ENCODE results near the gene SLC35E2B. TPM values are rescaled to one million over a fixed set of nuclear protein-coding genes. Genes with fewer than 3 reads are reported as not detected.

Gene SLC35E2B
- total and polyA plus RNA-seq, 2 of the 13 experiments (the other 11 are each of a cell fraction or from before 2014, with no cell fraction given), result 14.1 to 19.7 TPM

DNA sequence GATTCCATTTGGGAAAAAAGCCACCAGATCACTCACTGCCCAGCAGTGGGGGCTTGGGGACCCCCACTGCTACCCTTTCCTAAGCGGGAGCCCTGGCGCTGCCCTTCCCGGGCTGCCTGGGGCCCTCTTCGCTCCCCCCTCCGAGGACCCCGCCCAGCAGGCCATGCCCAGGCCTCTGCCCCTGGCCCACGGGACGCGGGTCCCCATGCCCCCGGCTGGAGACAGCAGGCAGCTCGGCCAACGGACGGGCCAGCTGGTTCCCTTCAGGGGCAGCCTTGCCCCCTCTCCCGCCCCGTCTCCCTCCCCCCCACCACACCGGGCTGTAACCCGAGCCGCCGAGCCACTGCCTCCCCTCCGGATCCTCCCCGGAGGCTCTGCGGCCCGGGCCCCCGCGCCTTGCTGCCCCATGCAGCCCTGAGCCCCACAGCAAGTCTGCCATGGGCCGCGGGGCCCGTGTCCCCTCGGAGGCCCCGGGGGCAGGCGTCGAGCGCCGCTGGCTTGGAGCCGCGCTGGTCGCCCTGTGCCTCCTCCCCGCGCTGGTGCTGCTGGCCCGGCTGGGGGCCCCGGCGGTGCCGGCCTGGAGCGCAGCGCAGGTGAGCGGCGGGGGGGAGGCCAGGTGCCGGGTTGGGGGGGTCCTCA is 60.7 kb downstream of the SLC35E2B start, which contains the start of gene MMP23B (continued):
- TF ChIP-seq GPBP1L1 (CRISPR knock-in tag; IDR thresholded peaks at IDR 0.05) (no peak), ZNF180 (CRISPR knock-in tag; IDR thresholded peaks at IDR 0.05; ENCODE audit: borderline replicate concordance, low read depth) (no peak), SRY (CRISPR knock-in tag; IDR thresholded peaks at IDR 0.05) (no peak), PHF8 (CRISPR knock-in tag; IDR thresholded peaks at IDR 0.05) (peak; percentile 33; the same call in 1 of the 2 replicates), ZNF777 (CRISPR knock-in tag; IDR thresholded peaks at IDR 0.05) (0 out of 2 replicates have a peak, but pooled peaks have one; percentile 29), PATZ1 (CRISPR knock-in tag; IDR thresholded peaks at IDR 0.05) (peak; percentile 46; the same call in 1 of the 2 replicates), TBX2 (CRISPR knock-in tag; IDR thresholded peaks at IDR 0.05; ENCODE audit: borderline replicate concordance) (no peak)
- TF ChIP-seq, protein P1, sequence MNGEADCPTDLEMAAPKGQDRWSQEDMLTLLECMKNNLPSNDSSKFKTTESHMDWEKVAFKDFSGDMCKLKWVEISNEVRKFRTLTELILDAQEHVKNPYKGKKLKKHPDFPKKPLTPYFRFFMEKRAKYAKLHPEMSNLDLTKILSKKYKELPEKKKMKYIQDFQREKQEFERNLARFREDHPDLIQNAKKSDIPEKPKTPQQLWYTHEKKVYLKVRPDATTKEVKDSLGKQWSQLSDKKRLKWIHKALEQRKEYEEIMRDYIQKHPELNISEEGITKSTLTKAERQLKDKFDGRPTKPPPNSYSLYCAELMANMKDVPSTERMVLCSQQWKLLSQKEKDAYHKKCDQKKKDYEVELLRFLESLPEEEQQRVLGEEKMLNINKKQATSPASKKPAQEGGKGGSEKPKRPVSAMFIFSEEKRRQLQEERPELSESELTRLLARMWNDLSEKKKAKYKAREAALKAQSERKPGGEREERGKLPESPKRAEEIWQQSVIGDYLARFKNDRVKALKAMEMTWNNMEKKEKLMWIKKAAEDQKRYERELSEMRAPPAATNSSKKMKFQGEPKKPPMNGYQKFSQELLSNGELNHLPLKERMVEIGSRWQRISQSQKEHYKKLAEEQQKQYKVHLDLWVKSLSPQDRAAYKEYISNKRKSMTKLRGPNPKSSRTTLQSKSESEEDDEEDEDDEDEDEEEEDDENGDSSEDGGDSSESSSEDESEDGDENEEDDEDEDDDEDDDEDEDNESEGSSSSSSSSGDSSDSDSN (CRISPR knock-in tag; IDR thresholded peaks at IDR 0.05), result peak; percentile 50; the same call in 1 of the 2 replicates
- TF ChIP-seq, protein P2, sequence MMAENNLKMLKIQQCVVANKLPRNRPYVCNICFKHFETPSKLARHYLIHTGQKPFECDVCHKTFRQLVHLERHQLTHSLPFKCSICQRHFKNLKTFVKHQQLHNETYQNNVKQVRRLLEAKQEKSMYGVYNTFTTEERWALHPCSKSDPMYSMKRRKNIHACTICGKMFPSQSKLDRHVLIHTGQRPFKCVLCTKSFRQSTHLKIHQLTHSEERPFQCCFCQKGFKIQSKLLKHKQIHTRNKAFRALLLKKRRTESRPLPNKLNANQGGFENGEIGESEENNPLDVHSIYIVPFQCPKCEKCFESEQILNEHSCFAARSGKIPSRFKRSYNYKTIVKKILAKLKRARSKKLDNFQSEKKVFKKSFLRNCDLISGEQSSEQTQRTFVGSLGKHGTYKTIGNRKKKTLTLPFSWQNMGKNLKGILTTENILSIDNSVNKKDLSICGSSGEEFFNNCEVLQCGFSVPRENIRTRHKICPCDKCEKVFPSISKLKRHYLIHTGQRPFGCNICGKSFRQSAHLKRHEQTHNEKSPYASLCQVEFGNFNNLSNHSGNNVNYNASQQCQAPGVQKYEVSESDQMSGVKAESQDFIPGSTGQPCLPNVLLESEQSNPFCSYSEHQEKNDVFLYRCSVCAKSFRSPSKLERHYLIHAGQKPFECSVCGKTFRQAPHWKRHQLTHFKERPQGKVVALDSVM (CRISPR knock-in tag; IDR thresholded peaks at IDR 0.05), result peak; percentile 92
- TF ChIP-seq, protein P3, sequence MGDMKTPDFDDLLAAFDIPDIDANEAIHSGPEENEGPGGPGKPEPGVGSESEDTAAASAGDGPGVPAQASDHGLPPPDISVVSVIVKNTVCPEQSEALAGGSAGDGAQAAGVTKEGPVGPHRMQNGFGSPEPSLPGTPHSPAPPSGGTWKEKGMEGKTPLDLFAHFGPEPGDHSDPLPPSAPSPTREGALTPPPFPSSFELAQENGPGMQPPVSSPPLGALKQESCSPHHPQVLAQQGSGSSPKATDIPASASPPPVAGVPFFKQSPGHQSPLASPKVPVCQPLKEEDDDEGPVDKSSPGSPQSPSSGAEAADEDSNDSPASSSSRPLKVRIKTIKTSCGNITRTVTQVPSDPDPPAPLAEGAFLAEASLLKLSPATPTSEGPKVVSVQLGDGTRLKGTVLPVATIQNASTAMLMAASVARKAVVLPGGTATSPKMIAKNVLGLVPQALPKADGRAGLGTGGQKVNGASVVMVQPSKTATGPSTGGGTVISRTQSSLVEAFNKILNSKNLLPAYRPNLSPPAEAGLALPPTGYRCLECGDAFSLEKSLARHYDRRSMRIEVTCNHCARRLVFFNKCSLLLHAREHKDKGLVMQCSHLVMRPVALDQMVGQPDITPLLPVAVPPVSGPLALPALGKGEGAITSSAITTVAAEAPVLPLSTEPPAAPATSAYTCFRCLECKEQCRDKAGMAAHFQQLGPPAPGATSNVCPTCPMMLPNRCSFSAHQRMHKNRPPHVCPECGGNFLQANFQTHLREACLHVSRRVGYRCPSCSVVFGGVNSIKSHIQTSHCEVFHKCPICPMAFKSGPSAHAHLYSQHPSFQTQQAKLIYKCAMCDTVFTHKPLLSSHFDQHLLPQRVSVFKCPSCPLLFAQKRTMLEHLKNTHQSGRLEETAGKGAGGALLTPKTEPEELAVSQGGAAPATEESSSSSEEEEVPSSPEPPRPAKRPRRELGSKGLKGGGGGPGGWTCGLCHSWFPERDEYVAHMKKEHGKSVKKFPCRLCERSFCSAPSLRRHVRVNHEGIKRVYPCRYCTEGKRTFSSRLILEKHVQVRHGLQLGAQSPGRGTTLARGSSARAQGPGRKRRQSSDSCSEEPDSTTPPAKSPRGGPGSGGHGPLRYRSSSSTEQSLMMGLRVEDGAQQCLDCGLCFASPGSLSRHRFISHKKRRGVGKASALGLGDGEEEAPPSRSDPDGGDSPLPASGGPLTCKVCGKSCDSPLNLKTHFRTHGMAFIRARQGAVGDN (CRISPR knock-in tag; IDR thresholded peaks at IDR 0.05), result peak; percentile 49

Data from HepG2 (cell line).